ENCODE measurements around the gene ALCAM.

Gene ALCAM

DNA sequence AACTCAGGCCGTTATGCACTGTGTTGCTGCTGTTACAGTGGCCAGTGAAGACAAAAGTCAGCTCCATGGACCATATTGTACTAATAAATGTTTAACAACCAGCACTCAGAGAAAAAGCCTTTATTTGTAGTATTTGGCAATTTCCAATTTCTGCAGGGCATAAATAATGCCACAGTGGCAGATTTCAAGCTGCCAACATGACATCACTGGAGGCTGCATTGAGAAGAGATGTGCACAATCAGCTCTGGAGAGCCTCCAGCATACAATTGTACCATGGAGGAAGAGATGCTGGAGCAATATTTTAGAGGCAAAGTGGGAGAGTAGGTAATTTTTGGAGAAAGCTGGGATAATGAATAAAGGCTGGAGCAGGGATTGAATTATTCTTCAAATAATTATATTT is 9.7 kb upstream of the ALCAM start:
- TF ChIP-seq CTCF (IDR thresholded peaks at IDR 0.05; ENCODE audit: extremely low read depth, missing control alignments): no peak
- DNase-seq (ENCODE audit: low spot score): no peak

- TF ChIP-seq CTCF (IDR thresholded peaks at IDR 0.05; ENCODE audit: extremely low read depth, missing control alignments): no peak
- DNase-seq (ENCODE audit: low spot score): no peak
These were observed 7.5 kb upstream of the ALCAM start for GRCh38 chr3:105359098-105359762.

- TF ChIP-seq CTCF (IDR thresholded peaks at IDR 0.05; ENCODE audit: extremely low read depth, missing control alignments): no peak
- DNase-seq (ENCODE audit: low spot score): no peak
These were observed 6.7 kb upstream of the ALCAM start for GRCh38 chr3:105360003-105360402.

- DNase-seq (ENCODE audit: low spot score): no peak
- TF ChIP-seq CTCF (IDR thresholded peaks at IDR 0.05; ENCODE audit: extremely low read depth, missing control alignments): no peak
These were observed 4.6 kb upstream of the ALCAM start for GRCh38 chr3:105362021-105362665.

DNA sequence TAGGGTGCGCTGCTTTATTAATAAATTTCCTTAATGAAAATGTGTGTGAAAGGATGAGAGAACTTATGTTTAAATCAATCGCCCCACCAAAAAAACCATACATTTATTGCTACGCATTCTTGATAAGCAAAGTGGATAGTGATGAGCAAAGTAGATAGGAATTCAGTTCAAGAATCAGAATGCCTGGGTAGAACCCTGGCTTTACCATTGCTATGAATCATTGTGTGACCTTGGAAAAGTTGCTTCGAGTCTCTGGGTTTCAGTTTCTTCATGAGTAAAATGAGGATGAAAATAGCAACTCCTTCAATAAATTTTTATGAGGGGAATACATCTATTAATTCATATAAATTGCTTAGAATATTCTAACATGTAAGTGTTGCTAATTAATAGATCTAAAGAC is 2.6 kb upstream of the ALCAM start:
- DNase-seq (ENCODE audit: low spot score): no peak
- no peak for TF ChIP-seq CTCF (IDR thresholded peaks at IDR 0.05; ENCODE audit: extremely low read depth, missing control alignments)

DNA sequence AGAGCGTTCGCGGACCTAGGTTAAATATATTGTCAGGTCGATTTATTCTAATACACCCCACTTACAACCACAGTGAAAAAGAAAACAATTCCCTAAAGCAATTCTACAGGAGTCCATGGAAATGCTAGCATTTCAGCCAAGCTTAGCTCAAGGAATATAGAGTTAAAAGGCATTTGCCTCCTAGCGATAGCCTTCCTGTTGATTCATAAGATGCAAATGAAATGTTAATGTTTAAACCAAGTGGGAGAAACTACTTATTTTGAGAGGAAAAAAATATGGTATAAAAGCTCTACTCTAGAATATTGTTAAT is 1.7 kb upstream of the ALCAM start:
- no peak for TF ChIP-seq CTCF (IDR thresholded peaks at IDR 0.05; ENCODE audit: extremely low read depth, missing control alignments)
- DNase-seq (ENCODE audit: low spot score): no peak

DNA sequence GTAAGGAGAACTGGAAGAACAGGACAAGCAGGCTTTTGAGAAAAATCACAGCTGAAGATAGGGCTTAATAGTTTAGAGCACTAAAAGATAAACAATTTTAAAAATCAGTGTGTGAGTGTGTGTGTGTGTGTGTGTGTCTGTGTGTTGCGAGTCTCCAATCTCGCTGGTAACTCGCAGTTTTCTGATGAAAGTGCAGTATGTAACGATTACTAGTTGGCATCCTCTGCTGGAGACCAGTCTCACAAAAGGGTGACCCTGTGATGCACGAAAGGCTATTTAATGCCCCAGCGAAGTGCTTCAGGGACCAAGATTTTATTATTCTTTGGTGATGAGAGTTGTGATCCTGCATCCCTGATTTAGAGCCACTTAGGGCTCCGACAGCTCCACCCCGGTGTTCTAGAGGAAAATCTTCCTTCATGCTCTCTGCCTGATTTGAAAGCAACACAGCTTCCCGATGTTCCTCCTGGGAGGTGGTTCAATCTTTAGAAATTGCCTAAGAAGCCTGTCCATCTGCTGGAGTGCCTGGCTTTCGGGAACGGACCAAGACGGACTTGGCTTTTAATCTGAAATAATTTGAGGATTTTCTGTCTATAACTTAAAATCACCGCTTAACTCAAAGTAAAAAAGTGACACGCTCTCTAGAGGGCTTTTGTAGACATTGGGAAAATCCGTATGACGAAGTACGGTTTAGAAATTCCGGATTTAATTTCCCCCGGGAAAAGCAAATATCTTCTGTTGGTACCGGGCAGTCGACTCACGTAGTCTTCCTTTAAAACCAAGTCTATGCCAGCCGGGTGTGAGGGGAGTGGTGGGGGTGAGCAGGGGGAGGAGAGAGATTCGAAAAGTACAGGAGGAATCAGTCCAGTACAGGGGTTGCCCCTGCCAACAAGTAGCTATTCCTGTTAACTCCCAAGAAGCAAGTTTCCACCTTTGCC is 1.1 kb upstream of the ALCAM start:
- TF ChIP-seq CTCF (IDR thresholded peaks at IDR 0.05; ENCODE audit: extremely low read depth, missing control alignments): no peak
- DNase-seq (ENCODE audit: low spot score): no peak

Measured in GM20000 (cell line).